Forelimb muscle (tissue), 1 donor: ENCODE results near the gene POLN. TPM values are rescaled to one million over a fixed set of nuclear protein-coding genes. Genes with fewer than 3 reads are reported as not detected.

Source experiments
- DNase-seq: peaks from one replicate; pipeline ENCODE4 v3.0.0-alpha.2; 2013; ENCODE audit warnings: low read depth
- polyA plus RNA-seq: library from polyadenylated mRNA; unstranded; fragments of 120-200 nt; gene quantifications from one replicate; pipeline ENCODE4 v1.2.1, GENCODE V29; 2013; ENCODE audit not compliant: insufficient read length

The POLN gene
- polyA plus RNA-seq, 1 donor = 3.0 TPM

- no peak for DNase-seq
Observed at GRCh38 chr4:2083116-2083825, 158.7 kb downstream of the POLN start.

- no peak for DNase-seq
Observed at GRCh38 chr4:2082627-2083026, 159.3 kb downstream of the POLN start.

- no peak for DNase-seq
Observed at GRCh38 chr4:2082118-2082517, 159.8 kb downstream of the POLN start.

GRCh38 chr4:2081540-2081939, 160.4 kb downstream of the POLN start:
- DNase-seq = no peak

- no peak for DNase-seq
Observed at GRCh38 chr4:2080429-2081300, 161.3 kb downstream of the POLN start.

GRCh38 chr4:2079926-2080325, 162.0 kb downstream of the POLN start:
- no peak for DNase-seq

- no peak for DNase-seq
Observed at GRCh38 chr4:2079006-2079405, 162.9 kb downstream of the POLN start.

GRCh38 chr4:2078584-2078983, 163.3 kb downstream of the POLN start:
- DNase-seq = no peak

GRCh38 chr4:2077537-2078460, 164.1 kb downstream of the POLN start:
- no peak for DNase-seq

GRCh38 chr4:2076908-2077536, 164.9 kb downstream of the POLN start:
- DNase-seq = no peak

GRCh38 chr4:2075987-2076907, 165.7 kb downstream of the POLN start:
- no peak for DNase-seq

GRCh38 chr4:2075171-2075986, 166.5 kb downstream of the POLN start:
- no peak for DNase-seq

- DNase-seq = no peak
Observed at GRCh38 chr4:2074588-2074987, 167.3 kb downstream of the POLN start.

- no peak for DNase-seq
Observed at GRCh38 chr4:2073808-2074481, 168.0 kb downstream of the POLN start.

GRCh38 chr4:2072971-2073807, 168.7 kb downstream of the POLN start:
- DNase-seq = no peak

GRCh38 chr4:2071912-2072867, 169.7 kb downstream of the POLN start:
- DNase-seq = no peak
